GM23338 (cell line): Measurements from ENCODE around the gene CREB3L2. TPM values are rescaled to one million over a fixed set of nuclear protein-coding genes. Genes with fewer than 3 reads are reported as not detected.

ENCODE experiments used
- ATAC-seq: fragments of 200-7000 bp; cut with Tn5 transposase; 3 replicates; pipeline ENCODE4 v1.9.1; 2020
- DNase-seq: peaks from one replicate; pipeline ENCODE4 v3.0.0-alpha.2; 2015; ENCODE audit warnings: low spot score
- H2AFZ ChIP-seq: fragments of 200-600 bp; sonication (generic); 2 replicates; pipeline ENCODE4 v1.8.0; 2016; ENCODE audit warnings: antibody characterized with exemption, mild to moderate bottlenecking, moderate library complexity
- H3F3A ChIP-seq: fragments of 200-600 bp; sonication (generic); replicated peaks from 2 replicates; pipeline ENCODE4 v1.8.0; 2017; ENCODE audit warnings: antibody characterized with exemption, mixed run types, low read depth
- H3K27ac ChIP-seq: fragments of 200-600 bp; sonication (generic); 2 replicates; pipeline ENCODE4 v1.6.1; 2016; ENCODE audit warnings: low read depth
- H3K27me3 ChIP-seq: fragments of 200-600 bp; sonication (generic); 2 replicates; pipeline ENCODE4 v1.8.0; 2016; ENCODE audit warnings: mild to moderate bottlenecking, mixed run types, moderate library complexity; ENCODE audit not compliant: insufficient read depth
- H3K36me3 ChIP-seq: fragments of 200-600 bp; sonication (generic); 2 replicates; pipeline ENCODE4 v1.8.0; 2016; ENCODE audit warnings: mild to moderate bottlenecking; ENCODE audit not compliant: insufficient read depth
- H3K4me1 ChIP-seq: fragments of 200-600 bp; sonication (generic); 2 replicates; pipeline ENCODE4 v1.8.0; 2016; ENCODE audit warnings: mild to moderate bottlenecking, moderate library complexity; ENCODE audit not compliant: insufficient read depth
- H3K4me2 ChIP-seq: fragments of 200-600 bp; sonication (generic); 2 replicates; pipeline ENCODE4 v1.7.1; 2017; ENCODE audit warnings: mixed run types
- H3K4me3 ChIP-seq: fragments of 200-600 bp; sonication (generic); 2 replicates; pipeline ENCODE4 v1.6.1; 2016; ENCODE audit warnings: mixed run types
- H3K79me2 ChIP-seq: fragments of 200-600 bp; sonication (generic); replicated peaks from 2 replicates; pipeline ENCODE4 v1.8.0; 2017; ENCODE audit warnings: mild to moderate bottlenecking; ENCODE audit not compliant: insufficient read depth
- H3K9me2 ChIP-seq: fragments of 200-600 bp; sonication (generic); 2 replicates; pipeline ENCODE4 v1.8.0; 2017; ENCODE audit not compliant: insufficient read depth
- H4K20me1 ChIP-seq: fragments of 200-600 bp; sonication (generic); replicated peaks from 2 replicates; pipeline ENCODE4 v1.8.0; 2017; ENCODE audit warnings: mild to moderate bottlenecking; ENCODE audit not compliant: insufficient read depth
- H3K27ac Mint-ChIP-seq: 2 replicates; pipeline ENCODE4 v1.8.0; 2020; ENCODE audit warnings: inconsistent platforms, mild to moderate bottlenecking, moderate library complexity, mixed read lengths
- H3K27me3 Mint-ChIP-seq: 3 replicates; pipeline ENCODE4 v1.8.0; 2022; ENCODE audit warnings: low read depth, mild to moderate bottlenecking, moderate library complexity, mixed read lengths, inconsistent platforms; ENCODE audit not compliant: insufficient read depth, poor library complexity
- H3K36me3 Mint-ChIP-seq: 3 replicates; pipeline ENCODE4 v1.8.0; 2021; ENCODE audit warnings: low read depth, mild to moderate bottlenecking, inconsistent platforms, moderate library complexity, mixed read lengths
- H3K4me1 Mint-ChIP-seq: 3 replicates; pipeline ENCODE4 v1.8.0; 2020; ENCODE audit warnings: mild to moderate bottlenecking, inconsistent platforms, mixed read lengths
- H3K4me3 Mint-ChIP-seq: 3 replicates; pipeline ENCODE4 v1.8.0; 2021; ENCODE audit warnings: moderate library complexity, mild to moderate bottlenecking, inconsistent platforms, mixed read lengths
- H3K9me3 Mint-ChIP-seq: 3 replicates; pipeline ENCODE4 v1.8.0; 2020; ENCODE audit warnings: moderate library complexity, mild to moderate bottlenecking, inconsistent platforms, mixed read lengths
- CREB1 ChIP-seq: fragments of 250-450 bp; sonication (Bioruptor Pico); IDR thresholded peaks from 2 replicates; pipeline ENCODE4 v1.5.0; 2020; ENCODE audit warnings: low read depth, mild to moderate bottlenecking, moderate library complexity
- CTCF ChIP-seq, 2 experiments: fragments of 200-600 bp in 1 of 2; sonication (generic) in 1 of 2; conservative IDR thresholded peaks; 2 replicates each; pipeline versions ENCODE4 v1.5.1 to v1.6.1; 2016 to 2017; ENCODE audit warnings: antibody characterized with exemption in 2 of 2, low read depth in 2 of 2, mild to moderate bottlenecking in 2 of 2, moderate library complexity in 1 of 2
- ETS1 ChIP-seq: IDR thresholded peaks from 2 replicates; pipeline ENCODE4 v1.6.1; 2016; ENCODE audit warnings: antibody characterized with exemption
- EZH2 ChIP-seq: fragments of 200-600 bp; sonication (generic); IDR thresholded peaks from one replicate; pipeline ENCODE4 v1.8.0; 2017; ENCODE audit warnings: antibody characterized with exemption, mild to moderate bottlenecking, low read depth; ENCODE audit not compliant: unreplicated experiment
- EZH2phosphoT487 ChIP-seq: fragments of 200-600 bp; sonication (generic); IDR thresholded peaks from one replicate; pipeline ENCODE4 v1.8.1; 2018; ENCODE audit warnings: antibody characterized with exemption; ENCODE audit not compliant: unreplicated experiment
- JUNB ChIP-seq: IDR thresholded peaks from one replicate; pipeline ENCODE4 v1.6.1; 2016; ENCODE audit warnings: antibody characterized with exemption; ENCODE audit not compliant: unreplicated experiment
- NANOG ChIP-seq: IDR thresholded peaks from 2 replicates; pipeline ENCODE4 v1.6.1; 2016; ENCODE audit warnings: antibody characterized with exemption, borderline replicate concordance
- POLR2AphosphoS5 ChIP-seq: IDR thresholded peaks from 2 replicates; pipeline ENCODE4 v1.6.1; 2016; ENCODE audit warnings: antibody characterized with exemption, low read depth
- REST ChIP-seq: IDR thresholded peaks from one replicate; pipeline ENCODE4 v1.6.1; 2018; ENCODE audit warnings: antibody characterized with exemption; ENCODE audit not compliant: unreplicated experiment
- STAT1 ChIP-seq: IDR thresholded peaks from one replicate; pipeline ENCODE4 v1.6.1; 2016; ENCODE audit warnings: antibody characterized with exemption; ENCODE audit not compliant: unreplicated experiment
- ZNF114 ChIP-seq: fragments of 250-450 bp; sonication (Bioruptor Pico); IDR thresholded peaks from 2 replicates; pipeline ENCODE4 v1.5.0; 2020; ENCODE audit warnings: mild to moderate bottlenecking, moderate library complexity
- ZNF331 ChIP-seq: fragments of 250-450 bp; sonication (Bioruptor Pico); IDR thresholded peaks from 2 replicates; pipeline ENCODE4 v1.5.0; 2020; ENCODE audit warnings: low read depth, mild to moderate bottlenecking, moderate library complexity
- polyA plus RNA-seq: library from polyadenylated mRNA; unstranded; fragments of >200 nt; fragmentation: Nextera tagmentation; extraction: Ambion mirVana; gene quantifications from 2 replicates; pipeline ENCODE4 v1.2.1, GENCODE V29; 2016
- total RNA-seq: library from RNA; depleted of rRNA; stranded (reverse); fragments of >200 nt; shearing (Covaris generic); gene quantifications from 2 replicates; pipeline ENCODE4 v1.2.3, GENCODE V29; 2014

The CREB3L2 gene
- total and polyA plus RNA-seq, 2 experiments from 2014 or later, result 14.5 to 27.1 TPM

GRCh38 chr7:137962875-137963507, 38.9 kb downstream of the CREB3L2 start:
- Histone ChIP-seq H2AFZ (no peak overlapping the region), H4K20me1 (0 out of 2 replicates have a peak, but pooled peaks cover 11% of the 10 kb centered on the region), H3K79me2 (peaks cover 78% of the 10 kb centered on the region), H3K4me3 (no peak overlapping the region), H3K27me3 (no peaks in the 10 kb centered on the region), H3K4me1 (peaks cover 7% of the 10 kb centered on the region), H3K27ac (no peak overlapping the region), H3K4me2 (no peak overlapping the region), H3K36me3 (no peaks in the 10 kb centered on the region), H3F3A (no peaks in the 10 kb centered on the region), H3K9me2 (peaks cover 2% of the 10 kb centered on the region; the same call in 1 of the 2 replicates)
- DNase-seq (no peak), ATAC-seq (no peak)
- no peaks in the 10 kb centered on the region for H3K9me3 Mint-ChIP-seq
- no peak for TF ChIP-seq REST
- no peak for TF ChIP-seq NANOG
- TF ChIP-seq EZH2phosphoT487, result no peak
- no peak for TF ChIP-seq ZNF114 (CRISPR knock-in tag)
- peaks cover 19% of the 10 kb centered on the region for H3K36me3 Mint-ChIP-seq
- no peaks in the 10 kb centered on the region for H3K27me3 Mint-ChIP-seq
- H3K4me3 Mint-ChIP-seq, result no peak overlapping the region
- H3K27ac Mint-ChIP-seq, result peak overlapping the region; percentile 1; the same call in 1 of the 2 replicates
- H3K4me1 Mint-ChIP-seq, result peaks cover 20% of the 10 kb centered on the region

GRCh38 chr7:137962491-137962874, 39.4 kb downstream of the CREB3L2 start:
- no peaks in the 10 kb centered on the region for H3K9me3 Mint-ChIP-seq
- peaks cover 15% of the 10 kb centered on the region for H3K4me1 Mint-ChIP-seq
- no peak for ATAC-seq
- H3K4me3 Mint-ChIP-seq, result no peak overlapping the region
- Histone ChIP-seq H3K4me3 (no peak overlapping the region), H3K36me3 (no peaks in the 10 kb centered on the region), H3K79me2 (peaks cover 78% of the 10 kb centered on the region), H3F3A (no peaks in the 10 kb centered on the region), H3K27ac (no peak overlapping the region), H2AFZ (no peak overlapping the region), H3K27me3 (no peaks in the 10 kb centered on the region), H3K9me2 (peaks cover 2% of the 10 kb centered on the region; the same call in 1 of the 2 replicates), H4K20me1 (0 out of 2 replicates have a peak, but pooled peaks cover 11% of the 10 kb centered on the region), H3K4me2 (no peak overlapping the region), H3K4me1 (peaks cover 7% of the 10 kb centered on the region)
- H3K27ac Mint-ChIP-seq, result no peak overlapping the region; the same call in 1 of the 2 replicates
- DNase-seq, result no peak
- H3K27me3 Mint-ChIP-seq, result no peaks in the 10 kb centered on the region
- H3K36me3 Mint-ChIP-seq, result peaks cover 16% of the 10 kb centered on the region
- TF ChIP-seq CREB1 (CRISPR knock-in tag) (no peak), JUNB (no peak), CTCF (conservative IDR thresholded peaks at IDR 0.05; ENCODE audit: low read depth in 2 of 2) (no peak), STAT1 (no peak), NANOG (no peak), ZNF331 (CRISPR knock-in tag) (no peak), ETS1 (no peak), POLR2AphosphoS5 (no peak), ZNF114 (CRISPR knock-in tag) (no peak), REST (no peak), EZH2phosphoT487 (no peak), EZH2 (no peak)
